ENCODE results near the gene COPS3.
"Not testable (repeated sequence)": the region's sequence is repeated elsewhere in the genome, so short reads cannot be mapped to it uniquely, and the experiment has no call there.

COPS3 gene

GRCh38 chr17:17313350-17313991, 32.4 kb upstream of the COPS3 start:
- no peak overlapping the region for H3K4me3 ChIP-seq (ENCODE audit: low read depth, low read length)
- TF ChIP-seq CTCF (IDR thresholded peaks at IDR 0.05; ENCODE audit: borderline replicate concordance, insufficient read depth, low read depth, low read length), result peak; percentile 86

GRCh38 chr17:17309356-17309755, 28.3 kb upstream of the COPS3 start:
- no peak overlapping the region for H3K4me3 ChIP-seq (ENCODE audit: low read depth, low read length)
- TF ChIP-seq CTCF (IDR thresholded peaks at IDR 0.05; ENCODE audit: borderline replicate concordance, insufficient read depth, low read depth, low read length), result no peak

GRCh38 chr17:17305281-17305801, 24.3 kb upstream of the COPS3 start:
- no peak overlapping the region for H3K4me3 ChIP-seq (ENCODE audit: low read depth, low read length)
- TF ChIP-seq CTCF (IDR thresholded peaks at IDR 0.05; ENCODE audit: borderline replicate concordance, insufficient read depth, low read depth, low read length), result no peak

GRCh38 chr17:17304521-17304985, 23.5 kb upstream of the COPS3 start:
- TF ChIP-seq CTCF (IDR thresholded peaks at IDR 0.05; ENCODE audit: borderline replicate concordance, insufficient read depth, low read depth, low read length), result no peak
- peak overlapping the region; percentile 69 for H3K4me3 ChIP-seq (ENCODE audit: low read depth, low read length)

- peak overlapping the region; percentile 69 for H3K4me3 ChIP-seq (ENCODE audit: low read depth, low read length)
- no peak for TF ChIP-seq CTCF (IDR thresholded peaks at IDR 0.05; ENCODE audit: borderline replicate concordance, insufficient read depth, low read depth, low read length)
Observed at GRCh38 chr17:17303847-17304490, 22.9 kb upstream of the COPS3 start.

- peak within 1 kb of the TSS; percentile 69 for H3K4me3 ChIP-seq (ENCODE audit: low read depth, low read length)
- no peak for TF ChIP-seq CTCF (IDR thresholded peaks at IDR 0.05; ENCODE audit: borderline replicate concordance, insufficient read depth, low read depth, low read length)
Observed at GRCh38 chr17:17303010-17303846, 22.2 kb upstream of the COPS3 start, which contains the start of gene NT5M. TSS of gene NT5M (plus strand) at chr17:17303373. CDS start at chr17:17303551, 178 bp downstream.

GRCh38 chr17:17301659-17302058, 20.6 kb upstream of the COPS3 start:
- not testable (repeated sequence) for H3K4me3 ChIP-seq (ENCODE audit: low read depth, low read length)

Measured in GM12875 (cell line).